HepG2 (cell line): ENCODE data around the gene EEA1.

ENCODE experiments used
- HCFC1 ChIP-seq: fragments of 150-350 bp; IDR thresholded peaks from 2 replicates; pipeline ENCODE4 v1.6.1; 2014; ENCODE audit warnings: low read depth, low read length
- ZNF274 ChIP-seq: sonication (generic); formaldehyde crosslinking; IDR thresholded peaks from 2 replicates; pipeline ENCODE4 v1.5.1; 2020; ENCODE audit warnings: mild to moderate bottlenecking, missing genetic modification reagents

- TF ChIP-seq HCFC1: no peak
- no peak for TF ChIP-seq ZNF274
These were observed 81.7 kb downstream of the EEA1 start for GRCh38 chr12:92847368-92847767.
